Stimulated activated naive CD4-positive, alpha-beta T cell (primary cell): Measurements from ENCODE around the gene ATAD3B.
"Not testable (repeated sequence)": the region's sequence is repeated elsewhere in the genome, so short reads cannot be mapped to it uniquely, and the experiment has no call there.

Experiments
- DNase-seq, 6 experiments: peaks; one replicate each; lab custom pipeline; 2025; lab: John Stamatoyannopoulos, UW

ATAD3B gene

GRCh38 chr1:1433804-1434130 lies 37.8 kb upstream of the ATAD3B start:
- no peak for DNase-seq

GRCh38 chr1:1434131-1434823 lies 37.3 kb upstream of the ATAD3B start:
- DNase-seq, result peak in 1 of 6 experiments; percentile 17

- DNase-seq, result no peak
Observed at GRCh38 chr1:1434824-1435105, 36.8 kb upstream of the ATAD3B start.

- peak; percentile 21 to 51 (median 40) for DNase-seq
Observed at GRCh38 chr1:1435106-1435903, 36.3 kb upstream of the ATAD3B start, which contains the start of gene VWA1. Gene VWA1 (plus strand): TSS chr1:1435690. CDS start chr1:1435749, 59 bp downstream.

- no peak for DNase-seq
Observed at GRCh38 chr1:1435911-1436629, 35.5 kb upstream of the ATAD3B start.

- no peak for DNase-seq
Observed at GRCh38 chr1:1436630-1437032, 34.9 kb upstream of the ATAD3B start.

GRCh38 chr1:1437033-1437903 lies 34.3 kb upstream of the ATAD3B start:
- no peak for DNase-seq

- DNase-seq, result no peak
Observed at GRCh38 chr1:1437904-1438376, 33.6 kb upstream of the ATAD3B start.

GRCh38 chr1:1438531-1439381 lies 32.8 kb upstream of the ATAD3B start:
- no peak for DNase-seq

GRCh38 chr1:1439546-1440261 lies 31.9 kb upstream of the ATAD3B start:
- no peak for DNase-seq

- DNase-seq, result no peak
Observed at GRCh38 chr1:1440262-1441001, 31.1 kb upstream of the ATAD3B start.

- DNase-seq, result peak in 5 of 6 experiments; percentile 31 to 59 (median 37)
Observed at GRCh38 chr1:1441002-1441888, 30.3 kb upstream of the ATAD3B start.

- no peak for DNase-seq
Observed at GRCh38 chr1:1442069-1442770, 29.3 kb upstream of the ATAD3B start.

GRCh38 chr1:1446631-1447030 lies 24.9 kb upstream of the ATAD3B start:
- DNase-seq, result not testable (repeated sequence)

- no peak for DNase-seq
Observed at GRCh38 chr1:1449099-1449739, 22.3 kb upstream of the ATAD3B start, which contains the start of gene ATAD3C. Gene ATAD3C (plus strand): TSS chr1:1449689. CDS start chr1:1450684, 995 bp downstream.

GRCh38 chr1:1450616-1451015 lies 20.9 kb upstream of the ATAD3B start:
- not testable (repeated sequence) for DNase-seq

GRCh38 chr1:1451696-1452364 lies 19.7 kb upstream of the ATAD3B start:
- DNase-seq, result no peak
